HG03064 (cell line): ENCODE measurements around the gene REX1BD.
"Not testable (repeated sequence)": the region's sequence is repeated elsewhere in the genome, so short reads cannot be mapped to it uniquely, and the experiment has no call there.

ENCODE experiments used
- ATAC-seq: cut with Tn5 transposase; IDR thresholded peaks from one replicate; pipeline ENCODE4 v1.9.1; 2021; ENCODE audit warnings: low read depth; ENCODE audit not compliant: unreplicated experiment

REX1BD gene

GRCh38 chr19:18588611-18589379 is at the start of gene REX1BD:
Gene REX1BD, plus strand, starts transcription at chr19:18588798. Its CDS starts 4 bp downstream, at chr19:18588802.
- ATAC-seq = peak; percentile 67

GRCh38 chr19:18539372-18539771 is 49.2 kb upstream of the REX1BD start:
- ATAC-seq = no peak

GRCh38 chr19:18540200-18540599 is 48.4 kb upstream of the REX1BD start:
- ATAC-seq = not testable (repeated sequence)

GRCh38 chr19:18541258-18541991 is 47.2 kb upstream of the REX1BD start:
- ATAC-seq = no peak

GRCh38 chr19:18541992-18542940 is 46.3 kb upstream of the REX1BD start:
- no peak for ATAC-seq

- peak; percentile 69 for ATAC-seq
Observed at GRCh38 chr19:18542941-18543813, 45.4 kb upstream of the REX1BD start, which contains the start of gene FKBP8. Gene FKBP8, minus strand, starts transcription at chr19:18543573. Its CDS starts 1,603 bp downstream, at chr19:18541970.

GRCh38 chr19:18543814-18544475 is 44.7 kb upstream of the REX1BD start:
- ATAC-seq = peak; percentile 46

GRCh38 chr19:18551631-18552030 is 37.0 kb upstream of the REX1BD start:
- no peak for ATAC-seq

GRCh38 chr19:18557411-18558201 is 31.0 kb upstream of the REX1BD start, which contains the start of gene KXD1:
Gene KXD1, plus strand, starts transcription at chr19:18557870. Its CDS starts 4,187 bp downstream, at chr19:18562057.
- peak; percentile 75 for ATAC-seq

- ATAC-seq = no peak
Observed at GRCh38 chr19:18558202-18558555, 30.4 kb upstream of the REX1BD start.

- no peak for ATAC-seq
Observed at GRCh38 chr19:18558604-18559003, 30.0 kb upstream of the REX1BD start.

- no peak for ATAC-seq
Observed at GRCh38 chr19:18559685-18560084, 28.9 kb upstream of the REX1BD start.

- no peak for ATAC-seq
Observed at GRCh38 chr19:18562086-18562485, 26.5 kb upstream of the REX1BD start.

GRCh38 chr19:18566953-18567352 is 21.6 kb upstream of the REX1BD start:
- no peak for ATAC-seq

- ATAC-seq = no peak
Observed at GRCh38 chr19:18568367-18568766, 20.2 kb upstream of the REX1BD start.

- ATAC-seq = peak; percentile 73
Observed at GRCh38 chr19:18571564-18572344, 16.8 kb upstream of the REX1BD start, which contains the start of gene UBA52. Gene UBA52, plus strand, starts transcription at chr19:18571857. Its CDS starts 1,444 bp downstream, at chr19:18573301.

GRCh38 chr19:18574691-18575291 is 13.8 kb upstream of the REX1BD start:
- ATAC-seq = no peak
